GM19193 (cell line): ENCODE measurements around the gene PPP1R13B.

ENCODE experiments used
- POLR2A ChIP-seq: IDR thresholded peaks from 4 replicates; pipeline ENCODE4 v1.6.1; 2011; ENCODE audit not compliant: insufficient read depth, insufficient read length; ENCODE audit errors: extremely low read depth

Gene PPP1R13B

GRCh38 chr14:103740991-103741689, 106.2 kb downstream of the PPP1R13B start:
- no peak for TF ChIP-seq POLR2A

GRCh38 chr14:103739793-103740501, 107.4 kb downstream of the PPP1R13B start:
- TF ChIP-seq POLR2A: no peak

GRCh38 chr14:103739466-103739792, 107.9 kb downstream of the PPP1R13B start:
- TF ChIP-seq POLR2A: no peak

GRCh38 chr14:103738701-103739451, 108.5 kb downstream of the PPP1R13B start:
- TF ChIP-seq POLR2A: no peak

GRCh38 chr14:103738166-103738565, 109.2 kb downstream of the PPP1R13B start:
- TF ChIP-seq POLR2A: no peak

GRCh38 chr14:103737432-103738045, 109.8 kb downstream of the PPP1R13B start:
- TF ChIP-seq POLR2A: no peak

GRCh38 chr14:103736546-103737431, 110.6 kb downstream of the PPP1R13B start:
- TF ChIP-seq POLR2A: no peak

- no peak for TF ChIP-seq POLR2A
Observed at GRCh38 chr14:103735815-103736545, 111.4 kb downstream of the PPP1R13B start.

- TF ChIP-seq POLR2A: no peak
Observed at GRCh38 chr14:103735439-103735814, 111.9 kb downstream of the PPP1R13B start.

GRCh38 chr14:103735022-103735421, 112.4 kb downstream of the PPP1R13B start:
- no peak for TF ChIP-seq POLR2A

GRCh38 chr14:103734081-103734888, 113.1 kb downstream of the PPP1R13B start:
- no peak for TF ChIP-seq POLR2A

- no peak for TF ChIP-seq POLR2A
Observed at GRCh38 chr14:103733651-103734050, 113.7 kb downstream of the PPP1R13B start.

GRCh38 chr14:103732868-103733620, 114.3 kb downstream of the PPP1R13B start:
- TF ChIP-seq POLR2A: no peak
